Naive thymus-derived CD4-positive, alpha-beta T cell (primary cell): Measurements from ENCODE around the gene STAT5B. TPM values are rescaled to one million over a fixed set of nuclear protein-coding genes. Genes with fewer than 3 reads are reported as not detected.
A peak's percentile ranks its signal among the peaks of the same experiment; 100 is the strongest.

Experiments
- ATAC-seq: fragments of 150-1000 bp; cut with Tn5 transposase; 2 replicates; pipeline ENCODE4 v1.10.0; 2021; ENCODE audit warnings: mild to moderate bottlenecking, moderate library complexity
- CTCF ChIA-PET: fragments of 350-600 bp; sonication (Branson Sonifier 250); formaldehyde crosslinking; loops from one replicate; lab custom pipeline; 2021; ENCODE audit warnings: antibody characterized with exemption; lab: Charles Lee
- POLR2A ChIA-PET: fragments of 350-600 bp; sonication (Branson Sonifier 250); formaldehyde crosslinking; loops from one replicate; lab custom pipeline; 2021; ENCODE audit warnings: antibody characterized with exemption, inconsistent platforms; lab: Charles Lee
- DNase-seq, 9 donors: peaks; one replicate each; pipeline versions ENCODE4 v3.0.0 to v3.0.0-alpha.2; 2020 to 2022; ENCODE audit warnings: mixed read lengths in 1 of 9
- H3K27ac ChIP-seq: one replicate; pipeline ENCODE4 v1.7.0; 2013; ENCODE audit warnings: mild to moderate bottlenecking, low read depth, low read length, moderate library complexity
- H3K27me3 ChIP-seq, 2 donors: one replicate each; pipeline ENCODE4 v1.7.0; 2013; ENCODE audit warnings: low read length in 2 of 2, mild to moderate bottlenecking in 2 of 2, moderate library complexity in 2 of 2; ENCODE audit not compliant: control insufficient read depth in 2 of 2, insufficient read depth in 2 of 2
- H3K36me3 ChIP-seq, 3 experiments: 1 replicate in 2 of 3; 2 replicates in 1 of 3; pipeline ENCODE4 v1.7.0; 2013; ENCODE audit warnings: low read length in 3 of 3, mild to moderate bottlenecking in 3 of 3, moderate library complexity in 1 of 3; ENCODE audit not compliant: insufficient read depth in 3 of 3, control insufficient read depth in 2 of 3
- H3K4me1 ChIP-seq, 2 donors: one replicate each; pipeline ENCODE4 v1.7.0; 2013; ENCODE audit warnings: low read length in 2 of 2, mild to moderate bottlenecking in 2 of 2, moderate library complexity in 1 of 2; ENCODE audit not compliant: control insufficient read depth in 2 of 2, insufficient read depth in 2 of 2
- H3K4me3 ChIP-seq: 2 replicates; pipeline ENCODE4 v1.7.0; 2013; ENCODE audit warnings: mild to moderate bottlenecking, low read length
- H3K9me3 ChIP-seq, 3 experiments: 1 replicate in 2 of 3; 2 replicates in 1 of 3; pipeline ENCODE4 v1.7.0; 2013; ENCODE audit warnings: low read length in 3 of 3; ENCODE audit not compliant: control insufficient read depth in 2 of 3
- H3K27ac Mint-ChIP-seq, 9 donors: one replicate each; pipeline ENCODE4 v1.8.0; 2020 to 2022; ENCODE audit warnings: mixed read lengths in 9 of 9, mild to moderate bottlenecking in 8 of 9, moderate library complexity in 5 of 9, inconsistent platforms in 2 of 9
- H3K27me3 Mint-ChIP-seq, 5 donors: one replicate each; pipeline ENCODE4 v1.8.0; 2021 to 2022; ENCODE audit warnings: mixed read lengths in 5 of 5, mild to moderate bottlenecking in 1 of 5
- H3K36me3 Mint-ChIP-seq, 5 donors: one replicate each; pipeline ENCODE4 v1.8.0; 2020 to 2022; ENCODE audit warnings: mixed read lengths in 5 of 5, mild to moderate bottlenecking in 3 of 5, inconsistent platforms in 1 of 5
- H3K4me1 Mint-ChIP-seq, 7 donors: one replicate each; pipeline ENCODE4 v1.8.0; 2020 to 2022; ENCODE audit warnings: mixed read lengths in 7 of 7, mild to moderate bottlenecking in 3 of 7, inconsistent platforms in 1 of 7
- H3K4me3 Mint-ChIP-seq, 10 donors: one replicate each; pipeline ENCODE4 v1.8.0; 2020 to 2022; ENCODE audit warnings: mild to moderate bottlenecking in 10 of 10, mixed read lengths in 10 of 10, moderate library complexity in 6 of 10, inconsistent platforms in 2 of 10
- H3K9me3 Mint-ChIP-seq, 11 donors: one replicate each; pipeline ENCODE4 v1.8.0; 2020 to 2022; ENCODE audit warnings: mixed read lengths in 11 of 11, mild to moderate bottlenecking in 4 of 11, inconsistent platforms in 1 of 11, moderate library complexity in 1 of 11
- intact Hi-C, 2 donors: fragments of 100-400 bp; cut with micrococcal nuclease; formaldehyde crosslinking; loops; one replicate each; pipeline ENCODE4 v1.15.1; 2023
- polyA plus RNA-seq, 2 donors: library from polyadenylated mRNA; unstranded; fragments of 300-500 nt; fragmentation: Illumina TruSeq; gene quantifications; one replicate each; pipeline ENCODE4 v1.2.3, GENCODE V29; 2021
- total RNA-seq, 6 experiments: library from RNA in 5 of 6; stranded (reverse) in 5 of 6; gene quantifications; 1 replicate in 5 of 6; 2 replicates in 1 of 6; pipeline ENCODE4 v1.2.3 and lab custom pipeline; 2021 to 2026

The STAT5B gene
- total and polyA plus RNA-seq, 7 experiments from 2014 or later, result 98.0 to 192 (median 149) TPM

DNA sequence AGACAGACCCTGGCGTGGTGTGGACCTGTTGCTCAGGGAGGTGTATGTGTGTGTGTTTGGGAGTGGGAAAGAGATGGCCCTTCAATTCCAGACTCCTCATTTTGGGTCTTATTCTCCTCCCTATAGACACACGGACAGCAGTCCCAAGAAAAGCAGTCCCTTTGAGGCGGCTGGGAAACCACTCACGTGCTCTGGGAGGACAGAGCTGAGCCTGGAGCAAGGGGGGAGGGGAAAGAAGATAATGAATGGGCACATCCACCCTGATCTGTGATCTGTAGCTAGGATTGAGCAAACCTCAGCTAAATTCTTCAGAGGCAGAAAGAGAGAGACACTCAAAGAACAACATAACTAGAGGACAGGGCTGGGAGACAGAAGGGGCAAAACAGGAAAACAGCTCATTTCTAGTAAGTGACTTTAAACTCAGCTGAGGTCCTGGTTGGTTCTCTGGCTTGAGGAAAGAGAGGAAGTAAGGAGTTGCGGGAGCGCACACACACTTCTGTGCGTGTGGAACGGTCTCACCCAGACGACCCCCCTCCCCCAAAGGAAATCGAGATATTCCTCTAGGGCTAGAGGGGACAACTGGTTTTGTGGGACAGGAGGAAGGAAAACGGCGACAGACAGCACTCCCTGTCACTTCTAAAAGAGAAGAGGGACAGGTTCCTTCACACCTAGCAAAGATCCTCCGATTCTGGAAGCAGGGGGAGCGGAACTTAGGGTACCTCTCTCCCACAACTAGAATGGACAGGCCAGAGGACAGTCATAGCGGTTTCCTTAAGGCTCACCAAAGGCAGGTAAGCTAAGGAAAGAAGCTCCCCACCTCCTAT is 122.1 kb downstream of the STAT5B start:
- Mint-ChIP-seq H3K4me3 (peak overlapping the region; percentile 81 to 97 (median 94)), H3K36me3 (peaks cover 0 to 3% (median 0%) of the 10 kb centered on the region in 5 donors), H3K27me3 (no peaks in the 10 kb centered on the region), H3K9me3 (peaks cover 0 to 4% (median 0%) of the 10 kb centered on the region in 11 donors), H3K4me1 (peaks cover 21 to 43% (median 37%) of the 10 kb centered on the region in 7 donors), H3K27ac (peak overlapping the region; percentile 79 to 96 (median 93))
- Histone ChIP-seq H3K27me3 (no peaks in the 10 kb centered on the region), H3K4me1 (peaks cover 10 to 16% of the 10 kb centered on the region in 2 donors), H3K9me3 (no peaks in the 10 kb centered on the region), H3K36me3 (peaks cover 0 to 18% (median 0%) of the 10 kb centered on the region in 3 experiments), H3K27ac (peak overlapping the region; percentile 94), H3K4me3 (peak overlapping the region; percentile 76)
- CTCF ChIA-PET, result no interaction called here
- no peak for ATAC-seq
- POLR2A ChIA-PET, result interaction anchor here (0.7 to 1.6 kb wide), 9 partner anchors 11 to 466 kb away, joined by 3 to 7 read pairs (median 5); partner anchors contain the start of genes DNAJC7, EIF1, KAT2A and ODAD4
- DNase-seq, result no peak
- intact Hi-C loops, result loop anchor here (2.0 kb wide), 2 partner anchors 41 to 235 kb away; partner anchors contain the start of genes ACLY (in 1 of the 2) and DHX58 (in 1 of the 2)

Other genes with a start within 250 kb of the STAT5B start
- 1 to 10 TPM in 1 of 5 experiments, under 1 TPM in 4; 0.10 to 1.0 (median 0.67) TPM for gene C17orf113, start 225.8 kb downstream of the STAT5B start, total RNA-seq
- under 1 TPM; 0.14 to 0.28 TPM for gene C17orf113, start 225.8 kb downstream of the STAT5B start, polyA plus RNA-seq
- gene ZNF385C, start 177.9 kb downstream of the STAT5B start, total RNA-seq, result under 1 TPM in 4 of 5 experiments, not detected in 1; 0.15 to 0.45 (median 0.23) TPM
- gene ZNF385C, start 177.9 kb downstream of the STAT5B start, polyA plus RNA-seq, result not detected
- gene DHX58, start 163.7 kb downstream of the STAT5B start, total RNA-seq, result 10 to 100 TPM; 36.0 to 80.5 (median 53.5) TPM
- 10 to 100 TPM; 10.1 to 24.7 TPM for gene DHX58, start 163.7 kb downstream of the STAT5B start, polyA plus RNA-seq
- gene KAT2A, start 155.0 kb downstream of the STAT5B start, total RNA-seq, result 10 to 100 TPM; 39.6 to 71.1 (median 49.1) TPM
- 10 to 100 TPM in 1 of 2 donors, 1 to 10 TPM in 1; 6.6 to 12.0 TPM for gene KAT2A, start 155.0 kb downstream of the STAT5B start, polyA plus RNA-seq
- gene HSPB9, start 153.6 kb downstream of the STAT5B start, total RNA-seq, result under 1 TPM in 2 of 5 experiments, not detected in 3; 0.12 to 0.16 TPM
- gene HSPB9, start 153.6 kb downstream of the STAT5B start, polyA plus RNA-seq, result under 1 TPM in 1 of 2 donors, not detected in 1; 0.10 TPM
- gene RAB5C, start 121.4 kb downstream of the STAT5B start, total RNA-seq, result 10 to 100 TPM; 72.0 to 95.2 (median 75.4) TPM
- 10 to 100 TPM; 56.6 to 63.2 TPM for gene RAB5C, start 121.4 kb downstream of the STAT5B start, polyA plus RNA-seq
- gene KCNH4, start 95.2 kb downstream of the STAT5B start, total RNA-seq, result under 1 TPM in 3 of 5 experiments, not detected in 2; 0.12 to 0.24 (median 0.16) TPM
- gene KCNH4, start 95.2 kb downstream of the STAT5B start, polyA plus RNA-seq, result under 1 TPM in 1 of 2 donors, not detected in 1; 0.07 TPM
- not detected for gene HCRT, start 90.9 kb downstream of the STAT5B start, total RNA-seq
- not detected for gene HCRT, start 90.9 kb downstream of the STAT5B start, polyA plus RNA-seq
- 10 to 100 TPM; 15.5 to 29.8 (median 19.9) TPM for gene GHDC, start 81.9 kb downstream of the STAT5B start, total RNA-seq
- gene GHDC, start 81.9 kb downstream of the STAT5B start, polyA plus RNA-seq, result 10 to 100 TPM; 15.2 to 17.4 TPM
- gene STAT5A, start 12.1 kb upstream of the STAT5B start, total RNA-seq, result 100 to 1,000 TPM; 111 to 162 (median 150) TPM
- 100 to 1,000 TPM in 1 of 2 donors, 10 to 100 TPM in 1; 72.8 to 150 TPM for gene STAT5A, start 12.1 kb upstream of the STAT5B start, polyA plus RNA-seq
- gene STAT3, start 112.1 kb upstream of the STAT5B start, total RNA-seq, result 100 to 1,000 TPM; 133 to 275 (median 231) TPM
- 100 to 1,000 TPM; 159 to 189 TPM for gene STAT3, start 112.1 kb upstream of the STAT5B start, polyA plus RNA-seq
- 1 to 10 TPM in 2 of 5 experiments, under 1 TPM in 1, not detected in 2; 0.32 to 3.8 (median 1.1) TPM for gene CAVIN1, start 146.9 kb upstream of the STAT5B start, total RNA-seq
- gene CAVIN1, start 146.9 kb upstream of the STAT5B start, polyA plus RNA-seq, result under 1 TPM; 0.25 to 0.81 TPM
- 10 to 100 TPM; 16.1 to 74.8 (median 17.9) TPM for gene ATP6V0A1, start 182.5 kb upstream of the STAT5B start, total RNA-seq
- 10 to 100 TPM; 10.7 to 16.8 TPM for gene ATP6V0A1, start 182.5 kb upstream of the STAT5B start, polyA plus RNA-seq